ENCODE data around the gene APOL2. TPM values are rescaled to one million over a fixed set of nuclear protein-coding genes. Genes with fewer than 3 reads are reported as not detected.

APOL2 gene
- total RNA-seq, 1 experiment from 2014 or later: 16.0 TPM

Small RNA genes lying within 50 kb of the gene (microRNA-seq; reads per million reads assigned to microRNA genes)
- gene MIR6819: 0.53 reads per million

Other genes starting within 250 kb of the APOL2 start
- 89.4 and 92.0 TPM in 2 replicates for gene RBFOX2, start 210.7 kb downstream of the APOL2 start, total RNA-seq (2022)
- gene APOL3, start 78.8 kb downstream of the APOL2 start, total RNA-seq (2022): 0.44 and 1.8 TPM in 2 replicates
- not detected in 2 replicates for gene APOL4, start 37.7 kb downstream of the APOL2 start, total RNA-seq (2022)
- 0.14 and 0.69 TPM in 2 replicates for gene APOL1, start 13.6 kb upstream of the APOL2 start, total RNA-seq (2022)
- gene MYH9, start 148.4 kb upstream of the APOL2 start, total RNA-seq (2022): 643 and 653 TPM in 2 replicates
- 61.5 and 83.2 TPM in 2 replicates for gene TXN2, start 242.1 kb upstream of the APOL2 start, total RNA-seq (2022)

Measured in MCF 10A (cell line).